Fibroblast of peridontal ligament (primary cell): ENCODE data around the gene STARD13.

Experiments used
- DNase-seq: peaks from one replicate; pipeline ENCODE4 v3.0.0-alpha.2; 2010; ENCODE audit errors: extremely low read depth

The STARD13 gene

GRCh38 chr13:33112766-33113165, 172.8 kb downstream of the STARD13 start:
- no peak for DNase-seq

- DNase-seq, result peak; percentile 51
Measured at GRCh38 chr13:33111414-33112110, 174.0 kb downstream of the STARD13 start.

DNA sequence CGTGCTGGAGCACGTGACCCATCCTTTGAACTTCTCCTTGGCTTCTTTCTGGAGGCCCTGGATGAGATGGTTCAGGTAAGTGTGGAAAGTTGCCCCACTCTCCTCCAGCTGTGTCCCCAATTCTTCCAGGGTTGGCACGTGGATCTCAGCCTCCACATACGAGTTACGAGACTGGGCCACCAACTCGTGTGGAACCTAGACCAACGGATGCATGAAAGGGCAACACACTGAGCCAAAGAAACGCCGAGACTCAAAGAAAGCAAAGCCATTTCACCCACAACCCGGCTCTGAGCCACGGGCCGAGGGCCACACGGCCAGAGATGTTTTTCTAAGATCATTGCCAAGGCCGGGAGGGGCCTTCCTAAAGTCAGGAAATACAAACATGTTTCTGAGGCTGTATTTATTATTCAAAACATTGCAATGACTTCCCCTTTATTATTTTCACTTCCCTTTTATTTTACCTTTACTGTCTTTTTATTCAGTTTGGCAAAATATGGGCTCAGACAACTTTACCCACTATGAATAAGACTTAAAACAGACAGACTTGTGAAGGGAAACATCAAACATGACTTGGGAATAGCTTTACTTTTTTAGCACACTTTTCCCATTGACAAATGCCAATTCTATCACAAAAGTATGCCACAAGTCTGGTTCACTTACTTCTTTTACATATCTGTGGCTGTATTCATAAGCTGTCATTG, 174.7 kb downstream of the STARD13 start:
- DNase-seq, result peak; percentile 82

GRCh38 chr13:33110386-33110712, 175.2 kb downstream of the STARD13 start:
- DNase-seq, result no peak

- no peak for DNase-seq
Measured at GRCh38 chr13:33109801-33110200, 175.8 kb downstream of the STARD13 start.

DNA sequence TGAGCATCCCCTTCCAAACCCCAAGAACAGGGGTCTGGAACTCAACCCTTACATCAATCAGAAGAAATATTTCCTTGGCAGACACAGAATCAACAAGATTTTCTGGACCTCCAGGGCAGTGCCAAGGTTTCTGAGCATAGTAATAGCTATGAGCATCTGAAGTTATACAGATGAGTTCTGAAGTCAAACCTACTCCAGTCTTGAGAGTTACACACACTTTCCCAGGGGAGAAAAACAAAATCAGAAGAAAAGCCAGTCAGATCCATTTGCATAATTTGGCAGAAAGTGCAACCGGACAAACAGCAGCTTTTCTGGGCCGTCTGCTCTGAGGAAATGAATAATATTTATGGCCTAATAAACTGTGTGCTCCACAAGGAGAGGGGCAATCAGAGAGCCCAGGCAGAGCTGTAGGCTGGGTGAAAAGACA, 176.3 kb downstream of the STARD13 start:
- DNase-seq, result peak; percentile 78

GRCh38 chr13:33108620-33109019, 176.9 kb downstream of the STARD13 start:
- DNase-seq, result peak; percentile 84

DNA sequence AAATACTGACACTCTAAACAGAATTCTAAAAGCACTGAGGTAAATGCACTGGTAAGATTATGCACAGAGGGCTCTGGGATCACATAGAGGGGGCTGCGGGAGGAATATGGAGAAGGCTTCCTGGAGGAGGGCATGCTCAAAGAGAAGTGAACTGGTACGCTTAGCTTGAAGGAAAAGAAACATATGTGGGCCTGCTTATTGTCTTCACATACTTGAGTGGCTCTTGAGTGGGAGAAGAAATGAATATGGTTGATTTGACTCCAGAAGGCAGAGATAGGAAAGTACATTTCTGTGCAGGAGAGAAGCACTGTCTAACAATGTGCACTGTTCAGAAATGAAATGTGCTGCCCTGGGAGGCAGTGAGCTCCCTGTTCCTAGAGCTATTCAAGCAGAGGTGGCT, 178.2 kb downstream of the STARD13 start:
- no peak for DNase-seq

DNA sequence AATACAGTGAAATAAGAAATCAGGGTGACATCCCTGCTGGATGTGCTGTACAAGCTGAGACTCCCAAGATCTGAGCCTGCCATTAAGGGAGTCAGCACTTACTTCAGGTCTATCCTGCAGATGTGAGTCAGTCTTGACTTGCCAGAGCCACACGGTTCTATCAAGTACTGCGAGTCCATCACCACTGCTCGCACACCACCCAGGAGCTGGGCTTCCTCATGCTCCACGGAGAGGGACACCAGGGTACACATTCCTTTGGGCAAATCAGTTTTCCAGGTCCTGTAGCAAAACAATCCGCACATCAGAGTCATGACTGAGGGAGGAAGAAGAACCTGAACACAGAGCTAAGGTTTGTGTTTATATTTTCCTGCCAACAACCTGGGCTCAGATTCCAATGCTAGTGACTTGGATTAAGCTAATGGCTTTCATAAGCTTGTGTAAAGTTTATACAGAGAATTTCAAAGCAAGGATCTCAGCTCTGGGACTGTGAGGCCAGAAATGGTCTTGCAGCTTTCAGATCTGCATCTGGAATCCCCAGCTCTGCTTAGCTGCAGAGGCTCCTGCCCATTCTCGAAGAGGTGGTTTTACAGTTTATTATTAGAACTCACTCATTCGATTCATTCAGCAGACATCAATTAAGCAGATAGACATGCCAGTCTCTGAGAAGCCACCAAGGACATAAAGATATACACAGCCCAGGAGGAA, 178.7 kb downstream of the STARD13 start:
- DNase-seq, result no peak

GRCh38 chr13:33105387-33106005, 180.1 kb downstream of the STARD13 start:
- DNase-seq, result no peak

- DNase-seq, result no peak
Measured at GRCh38 chr13:33103457-33103856, 182.1 kb downstream of the STARD13 start.

DNA sequence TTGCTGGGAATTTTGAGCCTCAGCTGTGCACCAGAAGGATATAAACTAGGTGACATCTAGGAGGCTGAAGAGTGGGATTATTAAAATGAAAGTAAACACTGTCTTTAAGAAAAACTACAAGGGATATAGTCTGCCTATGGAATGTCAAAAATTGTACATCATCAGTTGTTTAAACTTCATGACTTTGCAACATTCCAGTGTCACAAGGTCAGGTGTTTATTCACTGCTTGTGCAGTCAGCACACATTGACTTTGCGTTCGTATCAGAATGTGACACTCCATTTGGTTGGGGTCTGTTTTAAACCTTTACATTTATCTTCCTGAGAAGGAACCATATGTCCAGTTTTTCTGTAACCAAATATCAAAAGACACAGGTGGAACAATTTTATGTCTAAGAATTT, 183.7 kb downstream of the STARD13 start:
- no peak for DNase-seq

DNA sequence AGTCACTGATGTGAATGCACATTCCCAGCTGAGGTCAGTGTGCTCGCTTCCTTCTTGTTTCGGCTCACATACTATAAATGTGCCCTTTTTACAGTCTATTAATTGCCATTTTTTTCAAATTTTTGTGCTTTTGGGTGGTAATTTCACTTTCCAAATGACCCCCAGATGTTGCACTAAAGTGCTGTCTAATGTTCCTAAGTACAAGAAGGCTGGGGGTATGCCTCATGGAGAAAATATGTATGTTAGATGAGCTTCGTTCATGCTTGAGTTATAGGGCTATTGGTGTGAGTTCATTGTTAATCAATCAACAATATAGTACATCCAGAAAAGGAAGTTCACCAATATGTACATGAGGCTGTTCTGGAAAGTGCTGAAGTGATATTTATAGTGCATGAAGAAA, 184.7 kb downstream of the STARD13 start:
- DNase-seq, result no peak

GRCh38 chr13:33099860-33100259, 185.7 kb downstream of the STARD13 start:
- no peak for DNase-seq

GRCh38 chr13:33096886-33097605, 188.5 kb downstream of the STARD13 start:
- no peak for DNase-seq

- DNase-seq, result no peak
Measured at GRCh38 chr13:33092073-33092987, 193.2 kb downstream of the STARD13 start.

- DNase-seq, result no peak
Measured at GRCh38 chr13:33091415-33091774, 194.2 kb downstream of the STARD13 start.

DNA sequence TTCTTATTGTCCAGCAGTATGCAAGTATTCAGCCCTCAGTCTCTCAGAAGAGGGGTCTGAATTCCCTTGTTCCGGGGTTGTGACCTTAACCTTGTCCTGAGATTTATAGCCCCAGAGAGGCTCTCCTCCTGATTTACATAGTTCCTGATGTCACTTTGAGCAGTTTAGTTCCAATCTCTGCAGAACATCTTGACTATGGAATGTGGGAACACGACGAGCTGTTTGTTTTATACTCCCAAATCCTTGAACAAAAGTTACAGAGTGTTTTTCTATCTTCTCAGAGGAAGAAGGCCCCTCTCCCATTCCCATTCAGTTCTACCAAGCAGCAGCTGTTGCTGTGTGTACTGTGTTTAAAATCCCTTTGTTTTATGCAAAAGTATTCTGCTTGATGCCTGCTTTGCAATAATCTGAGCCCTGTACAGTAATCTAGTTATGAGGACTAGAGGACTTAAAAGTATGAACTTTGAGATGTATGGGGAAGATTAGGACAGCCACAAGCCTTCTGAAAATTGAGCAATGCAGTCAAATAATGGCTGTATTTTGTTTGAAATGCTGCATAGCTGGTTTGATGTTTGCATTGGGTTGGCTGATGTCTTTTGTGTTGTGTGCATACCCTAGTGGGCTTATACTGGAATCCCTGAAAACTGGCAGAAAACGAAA, 194.7 kb downstream of the STARD13 start:
- DNase-seq, result no peak

GRCh38 chr13:33089311-33089710, 196.2 kb downstream of the STARD13 start:
- DNase-seq, result no peak

DNA sequence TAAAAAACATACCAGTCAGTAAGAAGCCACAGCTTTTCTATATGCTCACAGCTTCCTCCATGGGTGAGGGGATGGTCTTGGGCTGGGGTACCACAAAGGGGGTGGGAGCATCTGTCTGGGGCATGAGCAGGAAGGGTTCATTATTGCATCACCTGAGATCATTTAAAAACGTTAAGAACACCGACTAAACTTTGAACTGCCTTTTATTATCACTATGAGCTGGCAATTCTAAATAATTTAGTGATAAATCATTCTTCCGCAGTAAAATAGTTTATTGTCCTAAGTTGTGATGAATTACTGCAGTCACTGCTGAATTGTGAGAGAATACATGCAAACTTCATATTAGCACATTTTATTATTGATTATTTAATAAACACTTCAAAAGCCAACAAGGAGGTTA, 197.8 kb downstream of the STARD13 start:
- DNase-seq, result no peak
